Measurements from ENCODE around the gene GALNT6. TPM values are rescaled to one million over a fixed set of nuclear protein-coding genes. Genes with fewer than 3 reads are reported as not detected.
A peak's percentile ranks its signal among the peaks of the same experiment; 100 is the strongest.
"Not testable (repeated sequence)": the region's sequence is repeated elsewhere in the genome, so short reads cannot be mapped to it uniquely, and the experiment has no call there.

The GALNT6 gene
- polyA plus RNA-seq, 4 donors = 8.4 to 45.2 (median 22.5) TPM

DNA sequence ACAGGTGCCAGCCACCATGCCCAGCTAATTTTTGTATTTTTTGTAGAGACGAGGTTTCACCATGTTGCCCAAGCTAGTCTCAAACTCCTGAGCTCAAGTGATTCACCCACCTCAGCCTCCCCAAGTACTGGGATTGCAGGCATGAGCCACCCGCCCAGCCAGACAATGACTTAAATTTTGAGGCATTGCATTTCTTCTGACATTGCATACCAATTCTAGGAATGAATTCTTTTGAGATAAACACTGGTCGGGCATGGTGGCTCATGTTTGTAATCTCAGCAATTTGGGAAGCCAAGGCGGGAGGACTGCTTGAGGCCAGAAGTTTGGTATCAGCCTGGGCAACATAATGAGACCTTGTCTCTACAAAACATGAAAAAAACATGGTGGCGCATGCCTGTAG lies 42.2 kb downstream of the GALNT6 start:
- Histone ChIP-seq H3K36me3 (ENCODE audit: control insufficient read depth in 3 of 3, insufficient read depth in 2 of 3, low read depth in 1 of 3, low read length in 3 of 3) (peaks cover under 1 to 10% (median 5%) of the 10 kb centered on the region in 3 donors), H3K27me3 (ENCODE audit: control insufficient read depth in 3 of 3, insufficient read depth in 3 of 3, low read length in 3 of 3) (no peaks in the 10 kb centered on the region), H3K27ac (ENCODE audit: low read depth in 1 of 3, low read length in 2 of 3) (no peak overlapping the region), H3K4me1 (ENCODE audit: control insufficient read depth in 3 of 3, insufficient read depth in 2 of 3, low read depth in 1 of 3, low read length in 2 of 3) (peaks cover 0 to 5% (median 0%) of the 10 kb centered on the region in 3 donors), H3K4me3 (ENCODE audit: low read depth in 1 of 3, low read length in 3 of 3) (no peak overlapping the region), H3K9me3 (ENCODE audit: control insufficient read depth in 2 of 2, insufficient read depth in 1 of 2, low read depth in 1 of 2, low read length in 1 of 2) (no peaks in the 10 kb centered on the region)
- 89 to 90% (median 89%) methylated on average over 5 of the region's 5 CpGs for WGBS, 3 donors
- FAIRE-seq (no peak), DNase-seq (no peak)

DNA sequence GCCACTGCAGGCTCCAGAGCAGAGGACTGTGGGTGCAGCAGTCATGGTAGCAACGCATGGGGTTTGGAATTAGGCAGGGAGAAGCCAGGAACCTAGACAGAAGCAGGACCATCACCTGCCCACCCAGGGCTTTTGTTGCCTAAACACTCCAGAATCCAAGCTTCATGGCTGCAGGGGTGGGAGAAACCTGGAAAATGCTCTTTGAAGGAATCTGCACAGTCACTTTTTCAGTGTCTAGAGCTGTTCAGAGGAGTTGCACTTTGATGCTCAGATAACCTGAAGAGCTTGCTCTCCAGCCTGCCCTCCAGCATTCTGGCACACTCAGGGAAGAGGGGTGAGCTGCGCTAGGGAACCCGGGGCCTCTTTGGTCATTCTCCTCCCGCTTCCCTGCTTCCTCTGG lies 43.1 kb downstream of the GALNT6 start:
- DNase-seq (no peak), FAIRE-seq (no peak)
- Histone ChIP-seq H3K36me3 (ENCODE audit: control insufficient read depth in 3 of 3, insufficient read depth in 2 of 3, low read depth in 1 of 3, low read length in 3 of 3) (peaks cover 0 to 3% (median 0%) of the 10 kb centered on the region in 3 donors), H3K4me3 (ENCODE audit: low read depth in 1 of 3, low read length in 3 of 3) (no peak overlapping the region), H3K27me3 (ENCODE audit: control insufficient read depth in 3 of 3, insufficient read depth in 3 of 3, low read length in 3 of 3) (no peaks in the 10 kb centered on the region), H3K4me1 (ENCODE audit: control insufficient read depth in 3 of 3, insufficient read depth in 2 of 3, low read depth in 1 of 3, low read length in 2 of 3) (peaks cover 0 to 5% (median 0%) of the 10 kb centered on the region in 3 donors), H3K9me3 (ENCODE audit: control insufficient read depth in 2 of 2, insufficient read depth in 1 of 2, low read depth in 1 of 2, low read length in 1 of 2) (no peaks in the 10 kb centered on the region), H3K27ac (ENCODE audit: low read depth in 1 of 3, low read length in 2 of 3) (no peak overlapping the region)
- WGBS, 3 donors = 86 to 97% (median 92%) methylated on average over 4 of the region's 4 CpGs

DNA sequence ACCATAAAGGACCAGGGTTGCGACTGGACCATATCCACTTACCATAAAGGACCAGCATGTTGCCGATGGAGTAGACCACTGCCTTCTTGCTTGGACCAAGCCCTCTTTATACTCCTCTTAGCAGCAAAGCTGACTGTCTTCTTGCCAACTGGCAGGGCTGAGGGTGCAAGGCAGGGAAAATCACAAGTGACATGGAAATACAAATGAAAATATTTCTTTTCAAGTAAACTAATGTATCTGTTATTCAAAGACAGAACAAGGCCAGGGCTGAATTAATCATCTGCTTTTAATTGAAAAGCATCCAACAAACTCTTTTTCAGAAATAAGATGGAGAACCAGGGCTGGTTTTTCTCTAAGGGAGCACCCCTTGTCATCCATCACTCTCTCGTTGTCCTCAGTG lies 44.6 kb downstream of the GALNT6 start, which contains the start of gene CELA1:
Gene CELA1 (minus strand): TSS at position 99 of the 400 bp plus-strand sequence. CDS start 41 bp downstream, at position 58.
- H3K36me3 ChIP-seq (ENCODE audit: control insufficient read depth in 3 of 3, insufficient read depth in 2 of 3, low read depth in 1 of 3, low read length in 3 of 3) = no peaks in the 10 kb centered on the region
- WGBS, 3 donors = 85 to 93% (median 93%) methylated on average over 3 of the region's 3 CpGs
- DNase-seq = no peak
- no peak within 1 kb of the TSS for H3K4me3 ChIP-seq (ENCODE audit: low read depth in 1 of 3, low read length in 3 of 3)
- H3K27ac ChIP-seq (ENCODE audit: low read depth in 1 of 3, low read length in 2 of 3) = no peak within 1 kb of the TSS
- no peaks in the 10 kb centered on the region for H3K27me3 ChIP-seq (ENCODE audit: control insufficient read depth in 3 of 3, insufficient read depth in 3 of 3, low read length in 3 of 3)
- no peaks in the 10 kb centered on the region for H3K4me1 ChIP-seq (ENCODE audit: control insufficient read depth in 3 of 3, insufficient read depth in 2 of 3, low read depth in 1 of 3, low read length in 2 of 3)
- FAIRE-seq = no peak
- H3K9me3 ChIP-seq (ENCODE audit: control insufficient read depth in 2 of 2, insufficient read depth in 1 of 2, low read depth in 1 of 2, low read length in 1 of 2) = no peaks in the 10 kb centered on the region

DNA sequence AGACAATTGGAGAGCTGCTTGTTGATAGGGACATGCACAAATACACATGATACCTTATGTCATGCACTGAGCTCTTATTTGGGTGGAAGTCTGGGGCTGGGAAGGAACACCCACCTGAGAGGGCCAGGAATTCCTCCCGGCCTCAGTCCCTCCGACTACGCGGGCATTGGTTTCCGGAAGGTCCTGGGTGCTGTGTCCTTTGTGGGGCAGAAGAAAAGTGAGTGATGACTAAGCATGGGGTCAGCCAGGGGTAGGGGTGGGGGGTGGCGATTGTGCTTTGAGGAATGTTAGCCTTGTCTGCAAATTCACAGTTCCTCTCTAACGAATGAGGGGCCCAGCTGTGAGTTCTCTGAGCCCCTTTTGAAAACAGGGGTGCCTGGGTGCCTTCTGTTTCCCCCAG lies 45.5 kb downstream of the GALNT6 start:
- Histone ChIP-seq H3K4me3 (ENCODE audit: low read depth in 1 of 3, low read length in 3 of 3) (no peak overlapping the region), H3K27me3 (ENCODE audit: control insufficient read depth in 3 of 3, insufficient read depth in 3 of 3, low read length in 3 of 3) (no peaks in the 10 kb centered on the region), H3K27ac (ENCODE audit: low read depth in 1 of 3, low read length in 2 of 3) (no peak overlapping the region), H3K9me3 (ENCODE audit: control insufficient read depth in 2 of 2, insufficient read depth in 1 of 2, low read depth in 1 of 2, low read length in 1 of 2) (no peaks in the 10 kb centered on the region), H3K4me1 (ENCODE audit: control insufficient read depth in 3 of 3, insufficient read depth in 2 of 3, low read depth in 1 of 3, low read length in 2 of 3) (peaks cover 0 to 2% (median 0%) of the 10 kb centered on the region in 3 donors), H3K36me3 (ENCODE audit: control insufficient read depth in 3 of 3, insufficient read depth in 2 of 3, low read depth in 1 of 3, low read length in 3 of 3) (no peaks in the 10 kb centered on the region)
- 77 to 86% (median 85%) methylated on average over 7 of the region's 7 CpGs for WGBS, 3 donors
- no peak for DNase-seq
- no peak for FAIRE-seq

DNA sequence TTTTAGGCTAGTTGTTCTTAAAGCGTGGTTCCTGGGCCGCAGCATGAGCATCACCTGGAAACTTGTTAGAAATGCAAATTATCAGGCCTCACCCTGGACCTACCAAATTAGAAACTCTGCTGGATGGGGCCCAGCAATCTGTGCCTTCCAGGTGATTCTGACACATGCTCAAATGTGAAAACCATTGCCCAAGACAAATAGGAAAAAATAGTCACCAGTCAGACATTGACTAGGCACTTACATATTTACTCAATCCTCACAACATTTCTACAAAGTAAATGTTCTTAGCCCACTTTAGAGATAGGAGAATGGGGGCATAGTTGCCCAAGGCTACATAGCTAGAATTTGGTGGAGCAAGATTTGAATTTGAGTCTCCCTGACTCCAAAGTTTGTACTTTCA lies 48.0 kb downstream of the GALNT6 start:
- WGBS, 3 donors = 91 to 94% (median 94%) methylated on average over 2 of the region's 2 CpGs
- Histone ChIP-seq H3K9me3 (ENCODE audit: control insufficient read depth in 2 of 2, insufficient read depth in 1 of 2, low read depth in 1 of 2, low read length in 1 of 2) (no peaks in the 10 kb centered on the region), H3K36me3 (ENCODE audit: control insufficient read depth in 3 of 3, insufficient read depth in 2 of 3, low read depth in 1 of 3, low read length in 3 of 3) (no peaks in the 10 kb centered on the region), H3K4me1 (ENCODE audit: control insufficient read depth in 3 of 3, insufficient read depth in 2 of 3, low read depth in 1 of 3, low read length in 2 of 3) (peaks cover 0 to 2% (median 0%) of the 10 kb centered on the region in 3 donors), H3K27me3 (ENCODE audit: control insufficient read depth in 3 of 3, insufficient read depth in 3 of 3, low read length in 3 of 3) (no peaks in the 10 kb centered on the region), H3K4me3 (ENCODE audit: low read depth in 1 of 3, low read length in 3 of 3) (no peak overlapping the region), H3K27ac (ENCODE audit: low read depth in 1 of 3, low read length in 2 of 3) (no peak overlapping the region)
- no peak for FAIRE-seq
- DNase-seq = no peak

DNA sequence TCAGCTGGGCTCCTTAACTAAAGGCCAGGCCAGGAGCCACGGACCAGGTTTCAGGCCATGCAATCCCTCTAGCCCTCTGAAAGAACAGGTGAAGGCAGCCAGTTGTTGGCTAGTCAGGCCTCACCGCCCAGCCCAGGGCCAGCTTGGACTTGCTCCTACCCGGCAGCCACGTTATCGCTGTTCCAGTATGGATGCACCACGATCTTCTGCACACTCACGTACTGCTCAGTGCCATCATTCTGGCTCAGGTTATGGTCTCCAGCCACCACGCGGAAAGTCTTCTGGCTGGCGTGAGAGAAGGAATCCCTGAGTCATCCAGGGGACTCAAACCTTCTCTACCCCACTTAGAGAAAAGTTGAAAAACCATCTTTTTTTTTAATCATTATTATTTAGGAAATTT lies 48.8 kb downstream of the GALNT6 start:
- FAIRE-seq (no peak), DNase-seq (no peak)
- WGBS, 3 donors = 90 to 92% (median 91%) methylated on average over 9 to 10 of the region's 10 CpGs
- Histone ChIP-seq H3K36me3 (ENCODE audit: control insufficient read depth in 3 of 3, insufficient read depth in 2 of 3, low read depth in 1 of 3, low read length in 3 of 3) (no peaks in the 10 kb centered on the region), H3K4me3 (ENCODE audit: low read depth in 1 of 3, low read length in 3 of 3) (no peak overlapping the region), H3K9me3 (ENCODE audit: control insufficient read depth in 2 of 2, insufficient read depth in 1 of 2, low read depth in 1 of 2, low read length in 1 of 2) (no peaks in the 10 kb centered on the region), H3K4me1 (ENCODE audit: control insufficient read depth in 3 of 3, insufficient read depth in 2 of 3, low read depth in 1 of 3, low read length in 2 of 3) (peaks cover 0 to 2% (median 0%) of the 10 kb centered on the region in 3 donors), H3K27me3 (ENCODE audit: control insufficient read depth in 3 of 3, insufficient read depth in 3 of 3, low read length in 3 of 3) (no peaks in the 10 kb centered on the region), H3K27ac (ENCODE audit: low read depth in 1 of 3, low read length in 2 of 3) (no peak overlapping the region)

DNA sequence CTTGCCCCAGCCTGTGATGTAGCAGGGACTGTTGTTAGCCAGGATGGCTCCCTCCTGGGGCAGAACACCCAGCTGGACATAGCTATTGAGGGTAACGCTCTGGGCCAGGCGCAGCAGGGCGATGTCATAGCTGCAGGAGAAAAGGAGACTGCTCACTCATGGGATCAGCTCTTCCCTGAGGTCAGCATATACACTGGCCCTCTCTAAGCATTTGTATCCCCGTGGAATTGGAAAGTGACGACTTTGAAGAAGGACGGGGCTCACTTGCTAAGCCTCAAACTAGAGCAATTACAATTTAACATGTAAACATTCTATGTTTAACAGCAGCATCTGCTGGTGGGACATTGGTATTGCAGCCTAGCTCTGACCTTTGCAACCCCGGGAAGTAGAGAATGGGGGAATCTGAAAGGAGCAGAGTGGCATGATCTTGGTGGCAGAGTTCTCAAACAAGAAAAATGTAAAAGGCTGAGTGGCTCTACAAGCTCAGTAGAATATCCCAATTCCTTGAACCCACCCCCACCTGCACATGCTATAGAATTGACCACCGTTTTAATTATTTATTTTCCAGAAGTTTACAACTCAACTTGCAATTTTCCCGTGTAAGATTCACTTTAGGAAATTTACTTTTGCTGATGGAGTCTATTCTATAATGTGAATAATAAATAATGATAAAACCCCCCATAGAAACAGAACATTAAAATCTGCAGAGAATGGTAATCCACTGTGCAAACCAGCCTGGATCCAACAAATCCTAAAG lies 49.8 kb downstream of the GALNT6 start:
- DNase-seq = peak; percentile 85 to 90
- H3K27ac ChIP-seq (ENCODE audit: low read depth in 1 of 3, low read length in 2 of 3) = no peak overlapping the region
- no peaks in the 10 kb centered on the region for H3K36me3 ChIP-seq (ENCODE audit: control insufficient read depth in 3 of 3, insufficient read depth in 2 of 3, low read depth in 1 of 3, low read length in 3 of 3)
- 23 to 32% (median 24%) methylated on average over 9 of the region's 9 CpGs for WGBS, 3 donors
- peaks cover 0 to 2% (median 0%) of the 10 kb centered on the region in 3 donors for H3K4me1 ChIP-seq (ENCODE audit: control insufficient read depth in 3 of 3, insufficient read depth in 2 of 3, low read depth in 1 of 3, low read length in 2 of 3)
- no peak for FAIRE-seq
- H3K4me3 ChIP-seq (ENCODE audit: low read depth in 1 of 3, low read length in 3 of 3) = peak overlapping the region in 2 of 3 donors; percentile 2 to 12
- H3K9me3 ChIP-seq (ENCODE audit: control insufficient read depth in 2 of 2, insufficient read depth in 1 of 2, low read depth in 1 of 2, low read length in 1 of 2) = no peaks in the 10 kb centered on the region
- H3K27me3 ChIP-seq (ENCODE audit: control insufficient read depth in 3 of 3, insufficient read depth in 3 of 3, low read length in 3 of 3) = no peaks in the 10 kb centered on the region

DNA sequence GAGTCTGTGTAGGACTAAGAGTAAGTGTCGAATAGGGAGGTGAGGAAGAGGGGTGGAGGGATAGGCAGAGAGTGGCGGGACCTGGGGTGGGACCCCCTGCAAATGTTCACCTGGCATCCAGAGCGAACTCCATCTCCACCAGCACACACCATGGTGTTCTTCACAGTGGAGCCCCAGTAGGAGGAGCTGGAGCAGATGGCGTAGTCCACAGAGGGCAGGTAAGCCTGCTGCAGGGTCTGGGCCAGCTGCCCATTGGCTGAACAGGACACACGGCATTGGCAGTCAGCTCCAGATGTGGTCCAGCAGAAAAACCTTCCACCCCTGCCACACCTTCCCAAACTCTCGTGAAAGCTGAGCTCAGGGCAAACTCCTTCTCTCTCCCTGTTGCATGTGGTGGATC lies 51.5 kb downstream of the GALNT6 start:
- Histone ChIP-seq H3K27ac (ENCODE audit: low read depth in 1 of 3, low read length in 2 of 3) (no peak overlapping the region), H3K9me3 (ENCODE audit: control insufficient read depth in 2 of 2, insufficient read depth in 1 of 2, low read depth in 1 of 2, low read length in 1 of 2) (no peaks in the 10 kb centered on the region), H3K27me3 (ENCODE audit: control insufficient read depth in 3 of 3, insufficient read depth in 3 of 3, low read length in 3 of 3) (no peaks in the 10 kb centered on the region), H3K4me1 (ENCODE audit: control insufficient read depth in 3 of 3, insufficient read depth in 2 of 3, low read depth in 1 of 3, low read length in 2 of 3) (peaks cover 0 to 2% (median 0%) of the 10 kb centered on the region in 3 donors), H3K36me3 (ENCODE audit: control insufficient read depth in 3 of 3, insufficient read depth in 2 of 3, low read depth in 1 of 3, low read length in 3 of 3) (no peaks in the 10 kb centered on the region), H3K4me3 (ENCODE audit: low read depth in 1 of 3, low read length in 3 of 3) (no peak overlapping the region)
- FAIRE-seq (no peak), DNase-seq (no peak)
- WGBS, 3 donors = 82 to 89% (median 86%) methylated on average over 6 of the region's 6 CpGs

DNA sequence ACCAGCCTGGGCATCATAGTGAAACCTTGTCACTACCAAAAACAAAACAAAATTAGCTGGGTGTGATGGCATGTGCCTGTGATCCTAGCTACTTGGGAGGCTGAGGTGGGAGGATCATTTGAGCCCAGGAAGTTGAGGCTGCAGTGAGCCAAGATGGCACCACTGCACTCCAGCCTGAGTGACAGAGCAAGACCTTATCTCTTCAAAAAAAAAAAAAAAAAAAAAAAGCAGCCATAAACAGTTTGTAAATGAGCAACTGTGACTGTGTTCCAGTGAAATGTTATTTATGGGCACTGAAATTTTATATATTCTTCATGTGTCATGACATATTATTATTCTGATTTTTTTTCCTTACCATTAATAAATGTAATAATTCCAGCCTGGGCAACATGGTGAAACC lies 53.9 kb downstream of the GALNT6 start:
- H3K27ac ChIP-seq (ENCODE audit: low read depth in 1 of 3, low read length in 2 of 3); FAIRE-seq; DNase-seq; H3K4me1 ChIP-seq (ENCODE audit: control insufficient read depth in 3 of 3, insufficient read depth in 2 of 3, low read depth in 1 of 3, low read length in 2 of 3); H3K9me3 ChIP-seq (ENCODE audit: control insufficient read depth in 2 of 2, insufficient read depth in 1 of 2, low read depth in 1 of 2, low read length in 1 of 2); H3K36me3 ChIP-seq (ENCODE audit: control insufficient read depth in 3 of 3, insufficient read depth in 2 of 3, low read depth in 1 of 3, low read length in 3 of 3); H3K27me3 ChIP-seq (ENCODE audit: control insufficient read depth in 3 of 3, insufficient read depth in 3 of 3, low read length in 3 of 3); H3K4me3 ChIP-seq (ENCODE audit: low read depth in 1 of 3, low read length in 3 of 3): not testable (repeated sequence)
